Testis (tissue), 3 donors: ENCODE measurements around the gene ARSG. TPM values are rescaled to one million over a fixed set of nuclear protein-coding genes. Genes with fewer than 3 reads are reported as not detected.

Experiments
- DNase-seq: peaks from one replicate; pipeline ENCODE4 v3.0.0-alpha.2; 2019
- H3K27ac ChIP-seq, 2 donors: fragments of 200-600 bp; sonication (generic); one replicate each; pipeline ENCODE4 v1.5.1; 2019
- H3K27me3 ChIP-seq: fragments of 200-600 bp; sonication (generic); one replicate; pipeline ENCODE4 v1.5.1; 2019
- H3K36me3 ChIP-seq: fragments of 200-600 bp; sonication (generic); one replicate; pipeline ENCODE4 v1.5.1; 2017; ENCODE audit warnings: low read depth; ENCODE audit errors: missing control alignments
- H3K4me1 ChIP-seq: fragments of 200-600 bp; sonication (generic); one replicate; pipeline ENCODE4 v1.5.1; 2019
- H3K4me3 ChIP-seq, 2 donors: fragments of 200-600 bp; sonication (generic); one replicate each; pipeline ENCODE4 v1.5.1; 2017 to 2019
- H3K9me3 ChIP-seq: fragments of 200-600 bp; sonication (generic); one replicate; pipeline ENCODE4 v1.5.1; 2017
- POLR2A ChIP-seq: fragments of 450-650 bp; IDR thresholded peaks from one replicate; pipeline ENCODE4 v1.6.1; 2017; ENCODE audit warnings: antibody characterized with exemption, mild to moderate bottlenecking, moderate library complexity
- WGBS, 2 donors: methylation state at CpG; one replicate each; pipeline ENCODE4 v1.1.5; 2018; 5-methylcytosine and 5-hydroxymethylcytosine counted together
- intact Hi-C: fragments of 100-400 bp; cut with DNase I; formaldehyde crosslinking; loops from one replicate; pipeline ENCODE4 v1.15.1; 2023; ENCODE audit warnings: low total_unique reads
- polyA plus RNA-seq: library from polyadenylated mRNA; stranded (reverse); fragments of 350-450 nt; fragmentation: Illumina TruSeq; extraction: RNeasy Lipid Tissue Mini Kit (QIAGEN cat#74804); gene quantifications from one replicate; pipeline ENCODE4 v1.2.3, GENCODE V29; 2014; ENCODE audit warnings: low read depth, low replicate concordance; ENCODE audit not compliant: insufficient read depth
- total RNA-seq, 2 donors: library from RNA; depleted of rRNA; stranded (reverse); fragments of >200 nt; gene quantifications; one replicate each; pipeline ENCODE4 v1.2.3, GENCODE V29; 2016
- TF ChIP-seq, protein P1 (sequence below), 3 experiments: fragments of 450-650 bp in 2 of 3; fragments of 200-600 bp in 1 of 3; sonication (generic) in 1 of 3; IDR thresholded peaks; one replicate each; pipeline ENCODE4 v1.5.1; 2016 to 2019; ENCODE audit warnings: antibody characterized with exemption in 3 of 3, mild to moderate bottlenecking in 2 of 3, moderate library complexity in 1 of 3

ARSG gene
- total and polyA plus RNA-seq, 3 donors from 2014 or later: 7.4 to 16.9 (median 12.5) TPM

DNA sequence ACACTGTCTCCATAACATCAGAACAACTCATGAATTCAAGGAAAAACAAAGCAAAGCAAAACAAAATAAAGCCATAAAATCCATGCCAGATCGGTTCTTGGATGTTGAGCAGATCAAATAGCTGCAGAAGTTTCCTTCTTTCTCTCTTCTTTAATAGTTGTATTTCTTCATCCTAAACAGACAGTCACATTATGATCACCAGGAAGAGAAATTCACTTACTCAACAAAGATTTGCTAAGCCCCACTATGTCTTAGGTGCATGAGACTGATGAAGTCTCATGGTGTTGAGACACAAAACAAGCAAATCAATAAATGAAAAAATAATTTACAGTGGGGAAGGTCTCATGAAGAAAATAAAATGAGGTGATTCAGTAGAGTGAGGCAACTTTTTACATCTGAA lies 93.2 kb downstream of the ARSG start:
- H3K36me3 ChIP-seq: no peaks in the 10 kb centered on the region
- H3K4me3 ChIP-seq: no peak overlapping the region
- H3K27me3 ChIP-seq: no peaks in the 10 kb centered on the region
- H3K4me1 ChIP-seq: no peaks in the 10 kb centered on the region
- WGBS, 2 donors: 43 to 77% methylated on average over 1 of the region's 1 CpG
- intact Hi-C loops: no loop called here
- peak overlapping the region in 1 of 2 donors; percentile 14 for H3K27ac ChIP-seq
- DNase-seq: no peak
- TF ChIP-seq POLR2A: no peak
- TF ChIP-seq, protein P1, sequence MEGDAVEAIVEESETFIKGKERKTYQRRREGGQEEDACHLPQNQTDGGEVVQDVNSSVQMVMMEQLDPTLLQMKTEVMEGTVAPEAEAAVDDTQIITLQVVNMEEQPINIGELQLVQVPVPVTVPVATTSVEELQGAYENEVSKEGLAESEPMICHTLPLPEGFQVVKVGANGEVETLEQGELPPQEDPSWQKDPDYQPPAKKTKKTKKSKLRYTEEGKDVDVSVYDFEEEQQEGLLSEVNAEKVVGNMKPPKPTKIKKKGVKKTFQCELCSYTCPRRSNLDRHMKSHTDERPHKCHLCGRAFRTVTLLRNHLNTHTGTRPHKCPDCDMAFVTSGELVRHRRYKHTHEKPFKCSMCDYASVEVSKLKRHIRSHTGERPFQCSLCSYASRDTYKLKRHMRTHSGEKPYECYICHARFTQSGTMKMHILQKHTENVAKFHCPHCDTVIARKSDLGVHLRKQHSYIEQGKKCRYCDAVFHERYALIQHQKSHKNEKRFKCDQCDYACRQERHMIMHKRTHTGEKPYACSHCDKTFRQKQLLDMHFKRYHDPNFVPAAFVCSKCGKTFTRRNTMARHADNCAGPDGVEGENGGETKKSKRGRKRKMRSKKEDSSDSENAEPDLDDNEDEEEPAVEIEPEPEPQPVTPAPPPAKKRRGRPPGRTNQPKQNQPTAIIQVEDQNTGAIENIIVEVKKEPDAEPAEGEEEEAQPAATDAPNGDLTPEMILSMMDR (IDR thresholded peaks at IDR 0.05): no peak
- H3K9me3 ChIP-seq: no peaks in the 10 kb centered on the region

DNA sequence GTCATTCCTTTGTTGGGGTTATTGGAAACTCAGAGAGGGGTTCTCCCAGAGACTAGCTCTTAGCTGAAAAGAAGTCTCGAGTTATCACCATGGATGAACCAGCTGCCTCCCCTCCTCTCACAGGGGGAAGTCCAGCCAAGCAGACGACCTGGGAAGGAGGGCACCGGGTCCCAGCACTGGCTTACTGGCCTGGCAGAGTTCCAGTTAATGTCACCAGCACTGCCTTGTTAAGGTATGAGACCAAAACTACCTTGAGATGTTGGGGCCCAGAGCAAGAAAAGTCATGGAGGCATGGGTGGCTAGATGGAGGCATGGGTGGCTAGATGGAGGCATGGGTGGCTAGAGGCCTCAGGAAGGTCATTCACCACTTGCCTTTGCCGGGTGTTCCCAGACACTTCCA lies 93.6 kb downstream of the ARSG start:
- H3K27me3 ChIP-seq: no peaks in the 10 kb centered on the region
- no peaks in the 10 kb centered on the region for H3K36me3 ChIP-seq
- DNase-seq: no peak
- no peaks in the 10 kb centered on the region for H3K9me3 ChIP-seq
- intact Hi-C loops: no loop called here
- no peak overlapping the region for H3K4me3 ChIP-seq
- 87 to 90% methylated on average over 4 of the region's 4 CpGs for WGBS, 2 donors
- TF ChIP-seq, protein P1 (IDR thresholded peaks at IDR 0.05): no peak
- no peak for TF ChIP-seq POLR2A
- no peak overlapping the region for H3K27ac ChIP-seq
- no peaks in the 10 kb centered on the region for H3K4me1 ChIP-seq

DNA sequence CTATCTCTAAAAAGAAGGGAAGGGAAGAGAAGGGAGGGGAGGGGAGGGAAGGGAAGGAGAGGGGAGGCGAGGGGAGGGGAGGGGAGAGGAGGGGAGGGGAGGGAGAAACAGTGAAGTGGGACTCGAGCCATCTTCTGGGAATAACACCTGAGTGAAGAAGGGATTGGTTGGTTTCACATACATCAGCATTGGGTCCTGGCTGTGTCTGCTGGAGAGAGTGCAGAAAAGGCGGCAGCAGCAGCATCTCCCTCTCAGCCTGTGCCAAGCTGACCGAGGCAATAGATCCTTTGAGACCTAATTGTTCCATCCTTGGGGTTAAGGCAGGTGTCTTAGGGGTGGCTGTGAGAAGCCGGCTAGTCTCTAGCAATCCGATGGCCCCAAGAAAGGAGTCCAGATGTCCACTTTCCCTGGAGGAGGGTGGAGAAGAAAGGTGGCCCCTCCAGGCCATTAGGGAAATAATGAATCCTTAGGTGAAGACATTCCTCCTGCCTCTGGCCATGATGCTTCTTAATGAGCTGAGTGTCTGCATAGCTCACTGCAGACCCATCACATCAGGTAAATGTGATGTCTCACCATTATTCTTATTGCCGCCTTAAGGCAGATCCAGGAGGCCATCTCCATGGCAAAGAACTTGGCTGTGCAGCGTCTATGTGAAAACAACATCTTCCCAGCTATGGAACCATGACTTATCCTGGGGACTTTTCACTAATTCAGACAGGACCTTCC lies 94.4 kb downstream of the ARSG start:
- Histone ChIP-seq H3K27me3 (no peaks in the 10 kb centered on the region), H3K9me3 (no peaks in the 10 kb centered on the region), H3K4me3 (no peak overlapping the region), H3K36me3 (no peaks in the 10 kb centered on the region), H3K27ac (no peak overlapping the region), H3K4me1 (no peaks in the 10 kb centered on the region)
- 82 to 86% methylated on average over 8 of the region's 8 CpGs for whole genome bisulfite sequencing, 2 donors
- DNase-seq: no peak
- intact Hi-C loops: no loop called here
- TF ChIP-seq POLR2A: no peak
- TF ChIP-seq, protein P1 (IDR thresholded peaks at IDR 0.05): no peak

DNA sequence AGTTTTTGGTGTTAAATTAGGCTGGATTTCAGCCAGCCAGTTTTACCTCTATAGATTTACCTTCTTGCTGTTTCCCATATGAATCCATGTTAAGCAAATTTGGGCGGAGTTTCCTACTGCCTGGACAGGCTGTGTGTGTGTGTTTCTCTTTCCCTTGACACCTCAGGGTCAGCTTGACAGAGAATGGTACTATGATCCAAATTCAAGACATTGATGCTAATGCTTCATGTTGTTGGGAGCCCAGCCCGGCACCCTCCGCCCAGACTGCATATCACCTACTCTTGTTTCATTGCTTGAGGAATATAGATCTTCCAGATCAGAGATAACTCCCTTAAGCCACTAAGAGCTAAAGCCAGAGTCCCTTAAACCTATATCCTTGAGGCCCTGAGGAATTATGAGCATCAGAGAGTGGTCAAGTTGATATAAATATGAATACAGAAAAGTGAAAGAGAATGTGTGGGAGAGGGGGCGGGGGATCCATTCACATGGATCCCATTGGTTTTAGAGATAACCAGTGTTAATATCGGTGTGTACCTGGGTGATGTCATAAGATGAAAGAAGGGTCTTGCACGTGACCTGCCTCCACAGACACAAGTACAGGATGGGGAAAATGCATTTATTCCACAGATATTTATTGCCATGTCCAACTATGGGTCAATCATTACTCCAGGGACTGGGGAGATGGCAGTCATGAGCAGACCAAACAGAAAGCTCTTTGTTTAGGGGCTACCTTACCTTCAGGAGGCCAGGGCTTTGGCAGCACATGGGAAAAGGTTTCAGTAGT lies 96.3 kb downstream of the ARSG start:
- no peak for DNase-seq
- Histone ChIP-seq H3K4me1 (peaks cover 5% of the 10 kb centered on the region), H3K4me3 (no peak overlapping the region), H3K36me3 (no peaks in the 10 kb centered on the region), H3K27ac (no peak overlapping the region), H3K9me3 (no peaks in the 10 kb centered on the region), H3K27me3 (no peaks in the 10 kb centered on the region)
- intact Hi-C loops: no loop called here
- TF ChIP-seq POLR2A: no peak
- TF ChIP-seq, protein P1 (IDR thresholded peaks at IDR 0.05): no peak
- 92 to 97% methylated on average over 6 of the region's 6 CpGs for WGBS, 2 donors
